AG04449 (cell line): Measurements from ENCODE around the gene MPC1.

ENCODE experiments used
- CTCF ChIA-PET: fragments of 350-600 bp; formaldehyde crosslinking; extraction: SDS; loops from one replicate; lab custom pipeline; 2021; ENCODE audit warnings: antibody characterized with exemption; lab: Yijun Ruan, JAX
- POLR2A ChIA-PET: fragments of 400-600, 350-600 bp; formaldehyde crosslinking; extraction: SDS; loops from one replicate; lab custom pipeline; 2020; ENCODE audit warnings: antibody characterized with exemption, inconsistent platforms; lab: Yijun Ruan, JAX
- DNase-seq: peaks from one replicate; pipeline ENCODE4 v3.0.0-alpha.2; 2010; ENCODE audit warnings: low read depth, low spot score
- H3K4me3 ChIP-seq: 2 replicates; pipeline ENCODE4 v1.5.1; 2011; ENCODE audit warnings: low read depth, mild to moderate bottlenecking, control low read depth, low read length
- TF ChIP-seq, protein P1 (sequence below): IDR thresholded peaks from one replicate; pipeline ENCODE4 v1.5.1; 2011; ENCODE audit warnings: mild to moderate bottlenecking, moderate library complexity, low read length, control low read depth, inconsistent platforms; ENCODE audit not compliant: insufficient read depth; ENCODE audit errors: missing control alignments

Gene MPC1

GRCh38 chr6:166335378-166336302 lies 47.1 kb downstream of the MPC1 start:
- POLR2A ChIA-PET = interaction anchor here (0.6 kb wide), 1 partner anchor 690 kb away, joined by 3 read pairs; no protein-coding TSS in a partner anchor
- CTCF ChIA-PET = interaction anchor here (1.7 kb wide), 1 partner anchor 46 kb away, joined by 5 read pairs; no protein-coding TSS in a partner anchor
- TF ChIP-seq, protein P1, sequence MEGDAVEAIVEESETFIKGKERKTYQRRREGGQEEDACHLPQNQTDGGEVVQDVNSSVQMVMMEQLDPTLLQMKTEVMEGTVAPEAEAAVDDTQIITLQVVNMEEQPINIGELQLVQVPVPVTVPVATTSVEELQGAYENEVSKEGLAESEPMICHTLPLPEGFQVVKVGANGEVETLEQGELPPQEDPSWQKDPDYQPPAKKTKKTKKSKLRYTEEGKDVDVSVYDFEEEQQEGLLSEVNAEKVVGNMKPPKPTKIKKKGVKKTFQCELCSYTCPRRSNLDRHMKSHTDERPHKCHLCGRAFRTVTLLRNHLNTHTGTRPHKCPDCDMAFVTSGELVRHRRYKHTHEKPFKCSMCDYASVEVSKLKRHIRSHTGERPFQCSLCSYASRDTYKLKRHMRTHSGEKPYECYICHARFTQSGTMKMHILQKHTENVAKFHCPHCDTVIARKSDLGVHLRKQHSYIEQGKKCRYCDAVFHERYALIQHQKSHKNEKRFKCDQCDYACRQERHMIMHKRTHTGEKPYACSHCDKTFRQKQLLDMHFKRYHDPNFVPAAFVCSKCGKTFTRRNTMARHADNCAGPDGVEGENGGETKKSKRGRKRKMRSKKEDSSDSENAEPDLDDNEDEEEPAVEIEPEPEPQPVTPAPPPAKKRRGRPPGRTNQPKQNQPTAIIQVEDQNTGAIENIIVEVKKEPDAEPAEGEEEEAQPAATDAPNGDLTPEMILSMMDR = no peak
- no peak overlapping the region for H3K4me3 ChIP-seq
- no peak for DNase-seq

DNA sequence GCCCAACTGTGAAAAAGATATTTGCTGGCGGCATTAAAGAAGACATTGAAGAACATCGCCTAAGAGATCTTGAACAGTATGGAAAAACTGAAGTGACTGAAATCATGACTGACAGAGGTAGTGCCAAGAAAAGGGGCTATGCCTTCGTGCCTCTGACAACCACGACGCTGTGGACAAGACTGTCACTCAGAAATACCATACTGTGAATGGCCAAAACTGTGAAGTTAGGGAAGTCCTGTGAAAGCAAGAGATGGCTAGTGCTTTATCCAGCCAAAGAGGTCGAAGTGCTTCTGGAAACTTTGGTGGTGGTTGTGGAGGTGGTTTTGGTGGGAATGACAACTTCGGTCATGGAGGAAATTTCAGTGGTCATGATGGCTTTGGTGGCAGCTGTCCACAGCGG lies 47.9 kb downstream of the MPC1 start:
- ChIA-PET CTCF (interaction anchor here (1.7 kb wide), 1 partner anchor 47 kb away, joined by 5 read pairs; no protein-coding TSS in a partner anchor), POLR2A (no interaction called here)
- TF ChIP-seq, protein P1 = no peak
- no peak for DNase-seq
- H3K4me3 ChIP-seq = no peak overlapping the region

GRCh38 chr6:166333172-166333995 lies 49.4 kb downstream of the MPC1 start:
- ChIA-PET CTCF (interaction anchor here (1.7 kb wide), 1 partner anchor 48 kb away, joined by 5 read pairs; no protein-coding TSS in a partner anchor), POLR2A (no interaction called here)
- H3K4me3 ChIP-seq = no peak overlapping the region
- DNase-seq = no peak
- TF ChIP-seq, protein P1 = no peak

GRCh38 chr6:166331503-166332415 lies 51.0 kb downstream of the MPC1 start:
- no peak for DNase-seq
- TF ChIP-seq, protein P1 = no peak
- POLR2A ChIA-PET = no interaction called here
- H3K4me3 ChIP-seq = no peak overlapping the region
- CTCF ChIA-PET = no interaction called here

GRCh38 chr6:166330612-166331011 lies 52.1 kb downstream of the MPC1 start:
- POLR2A ChIA-PET = no interaction called here
- TF ChIP-seq, protein P1 = no peak
- no peak for DNase-seq
- CTCF ChIA-PET = no interaction called here
- H3K4me3 ChIP-seq = no peak overlapping the region
